ENCODE measurements around the gene ASIC5. TPM values are rescaled to one million over a fixed set of nuclear protein-coding genes. Genes with fewer than 3 reads are reported as not detected.

ASIC5 gene
- polyA plus RNA-seq, 1 of the 3 experiments (the other 2 are of a cell fraction): not detected

DNA sequence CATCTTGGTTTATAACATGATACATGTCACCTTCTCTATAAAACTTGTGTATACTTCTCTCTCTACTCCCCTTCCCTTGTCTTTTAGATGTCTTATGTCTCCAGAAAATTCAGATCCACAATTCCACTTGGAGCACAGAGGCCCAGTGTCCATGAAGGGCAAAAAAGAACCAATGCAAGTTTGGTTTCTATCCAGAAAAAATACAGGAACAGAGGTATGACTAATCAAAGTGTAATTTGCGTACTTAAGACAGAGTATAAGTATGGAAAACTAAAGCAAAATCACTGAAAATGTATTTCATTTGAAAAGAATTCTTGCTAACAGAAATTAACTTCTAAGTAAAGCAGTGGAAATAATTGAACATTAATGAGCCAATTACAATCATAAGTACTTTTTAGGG, 61.1 kb downstream of the ASIC5 start (continued):
- TF ChIP-seq, protein P1, sequence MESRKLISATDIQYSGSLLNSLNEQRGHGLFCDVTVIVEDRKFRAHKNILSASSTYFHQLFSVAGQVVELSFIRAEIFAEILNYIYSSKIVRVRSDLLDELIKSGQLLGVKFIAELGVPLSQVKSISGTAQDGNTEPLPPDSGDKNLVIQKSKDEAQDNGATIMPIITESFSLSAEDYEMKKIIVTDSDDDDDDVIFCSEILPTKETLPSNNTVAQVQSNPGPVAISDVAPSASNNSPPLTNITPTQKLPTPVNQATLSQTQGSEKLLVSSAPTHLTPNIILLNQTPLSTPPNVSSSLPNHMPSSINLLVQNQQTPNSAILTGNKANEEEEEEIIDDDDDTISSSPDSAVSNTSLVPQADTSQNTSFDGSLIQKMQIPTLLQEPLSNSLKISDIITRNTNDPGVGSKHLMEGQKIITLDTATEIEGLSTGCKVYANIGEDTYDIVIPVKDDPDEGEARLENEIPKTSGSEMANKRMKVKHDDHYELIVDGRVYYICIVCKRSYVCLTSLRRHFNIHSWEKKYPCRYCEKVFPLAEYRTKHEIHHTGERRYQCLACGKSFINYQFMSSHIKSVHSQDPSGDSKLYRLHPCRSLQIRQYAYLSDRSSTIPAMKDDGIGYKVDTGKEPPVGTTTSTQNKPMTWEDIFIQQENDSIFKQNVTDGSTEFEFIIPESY (IDR thresholded peaks at IDR 0.05; ENCODE audit: borderline replicate concordance, low read depth): no peak
- TF ChIP-seq RXRA (IDR thresholded peaks at IDR 0.05; ENCODE audit: borderline replicate concordance, low read depth): no peak

DNA sequence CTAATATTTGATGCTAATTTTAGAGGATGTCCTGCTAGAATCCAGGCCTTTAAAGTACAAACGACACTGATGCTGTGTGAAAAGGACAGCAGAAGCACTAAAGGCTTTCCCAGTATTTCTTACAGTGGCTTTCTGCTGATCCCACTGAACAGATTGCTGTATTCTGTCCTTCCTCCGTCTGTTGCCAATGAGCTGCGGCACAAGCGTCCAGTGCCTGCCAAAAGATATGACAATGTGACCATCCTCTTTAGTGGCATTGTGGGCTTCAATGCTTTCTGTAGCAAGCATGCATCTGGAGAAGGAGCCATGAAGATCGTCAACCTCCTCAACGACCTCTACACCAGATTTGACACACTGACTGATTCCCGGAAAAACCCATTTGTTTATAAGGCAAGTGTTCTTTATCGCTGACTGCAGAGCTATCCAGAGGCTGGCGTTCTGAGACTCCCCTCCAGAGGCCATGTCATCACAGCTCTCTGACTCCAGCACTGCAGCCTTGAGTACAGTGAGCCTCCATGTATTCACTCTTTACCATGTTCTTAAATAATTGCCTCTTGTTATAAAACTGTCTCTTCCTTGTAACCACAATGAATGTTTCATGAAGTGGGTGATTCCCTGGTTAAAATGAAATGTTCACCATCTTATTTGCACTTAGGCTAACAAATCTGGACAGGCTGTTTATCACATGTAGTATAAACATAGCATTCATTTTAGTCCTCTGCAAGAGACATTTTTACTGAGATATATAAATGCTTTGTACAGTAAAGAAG, 63.7 kb downstream of the ASIC5 start:
- DNase-seq: no peak

More for the DNA sequence above, 63.7 kb downstream of the ASIC5 start:
- WGBS (ENCODE audit: low lambda C conversion rate): 66% methylated on average over 9 of the region's 9 CpGs
- Histone ChIP-seq H3K9ac (no peak overlapping the region), H3K79me2 (ENCODE audit: insufficient read depth) (no peaks in the 10 kb centered on the region), H3K4me3 (ENCODE audit: low read depth in 2 of 2, low read length in 1 of 2) (no peak overlapping the region), H2AFZ (ENCODE audit: low read depth) (no peak overlapping the region), H3K4me2 (no peak overlapping the region), H3K9me3 (no peaks in the 10 kb centered on the region), H3K4me1 (ENCODE audit: control insufficient read depth in 1 of 2, insufficient read depth in 2 of 2, low read depth in 1 of 2, low read length in 1 of 2) (0 out of 4 replicates have a peak, but pooled peaks cover 0 to 3% of the 10 kb centered on the region in 2 experiments), H3K27me3 (ENCODE audit: insufficient read depth) (no peaks in the 10 kb centered on the region), H4K20me1 (ENCODE audit: insufficient read depth) (no peaks in the 10 kb centered on the region), H3F3A (replicated peaks; ENCODE audit: insufficient read depth) (peaks cover 8% of the 10 kb centered on the region), H3K27ac (ENCODE audit: low read depth in 2 of 2, low read length in 1 of 2) (no peak overlapping the region), H3K36me3 (replicated peaks in 1 of 2; ENCODE audit: control insufficient read depth in 1 of 2, insufficient read depth in 2 of 2, low read length in 1 of 2) (no peaks in the 10 kb centered on the region), H3K9me2 (no peaks in the 10 kb centered on the region)
- ChIA-PET CTCF (interaction anchor here (0.9 to 2.0 kb wide), 4 partner anchors 15 to 399 kb away, joined by 3 to 9 read pairs (median 4); no protein-coding TSS in a partner anchor), POLR2A (no interaction called here)
- no peak for TF ChIP-seq NRF1 (IDR thresholded peaks at IDR 0.05; ENCODE audit: low read depth, low read length)
- TF ChIP-seq, protein P2, sequence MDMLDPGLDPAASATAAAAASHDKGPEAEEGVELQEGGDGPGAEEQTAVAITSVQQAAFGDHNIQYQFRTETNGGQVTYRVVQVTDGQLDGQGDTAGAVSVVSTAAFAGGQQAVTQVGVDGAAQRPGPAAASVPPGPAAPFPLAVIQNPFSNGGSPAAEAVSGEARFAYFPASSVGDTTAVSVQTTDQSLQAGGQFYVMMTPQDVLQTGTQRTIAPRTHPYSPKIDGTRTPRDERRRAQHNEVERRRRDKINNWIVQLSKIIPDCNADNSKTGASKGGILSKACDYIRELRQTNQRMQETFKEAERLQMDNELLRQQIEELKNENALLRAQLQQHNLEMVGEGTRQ (IDR thresholded peaks at IDR 0.05; ENCODE audit: borderline replicate concordance, low read depth, low read length): no peak
- TF ChIP-seq MXI1 (IDR thresholded peaks at IDR 0.05; ENCODE audit: low read depth, low read length): no peak
- no peak for TF ChIP-seq EZH2phosphoT487 (IDR thresholded peaks at IDR 0.05; ENCODE audit: borderline replicate concordance, low read depth)
- TF ChIP-seq, protein P3, sequence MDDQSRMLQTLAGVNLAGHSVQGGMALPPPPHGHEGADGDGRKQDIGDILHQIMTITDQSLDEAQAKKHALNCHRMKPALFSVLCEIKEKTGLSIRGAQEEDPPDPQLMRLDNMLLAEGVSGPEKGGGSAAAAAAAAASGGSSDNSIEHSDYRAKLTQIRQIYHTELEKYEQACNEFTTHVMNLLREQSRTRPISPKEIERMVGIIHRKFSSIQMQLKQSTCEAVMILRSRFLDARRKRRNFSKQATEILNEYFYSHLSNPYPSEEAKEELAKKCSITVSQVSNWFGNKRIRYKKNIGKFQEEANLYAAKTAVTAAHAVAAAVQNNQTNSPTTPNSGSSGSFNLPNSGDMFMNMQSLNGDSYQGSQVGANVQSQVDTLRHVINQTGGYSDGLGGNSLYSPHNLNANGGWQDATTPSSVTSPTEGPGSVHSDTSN (IDR thresholded peaks at IDR 0.05): no peak
- no peak for TF ChIP-seq RFX5 (IDR thresholded peaks at IDR 0.05; ENCODE audit: low read length)
- no peak for TF ChIP-seq FOSL2 (IDR thresholded peaks at IDR 0.05; ENCODE audit: borderline replicate concordance, low read depth)
- TF ChIP-seq SMC3 (IDR thresholded peaks at IDR 0.05; ENCODE audit: low read depth, low read length): no peak
